Left cardiac atrium (tissue), 4 donors: ENCODE measurements around the gene ATP5F1E. TPM values are rescaled to one million over a fixed set of nuclear protein-coding genes. Genes with fewer than 3 reads are reported as not detected.

Source experiments
- ATAC-seq, 2 donors: fragments of 200-7000 bp; cut with Tn5 transposase; one replicate each; pipeline ENCODE4 v1.9.1; 2020; ENCODE audit warnings: mild to moderate bottlenecking in 2 of 2, moderate library complexity in 2 of 2
- DNase-seq: peaks from one replicate; pipeline ENCODE4 v3.0.0-alpha.2; 2020
- intact Hi-C, 2 donors: fragments of 100-400 bp; cut with DNase I; formaldehyde crosslinking; loops; one replicate each; pipeline versions ENCODE4 v1.14.1 to v1.15.1; 2022 to 2023
- total RNA-seq, 2 donors: library from RNA; stranded (reverse); fragmentation: NEBNext Ultra II Directional; extraction: Animal tissue kit (Norgen Biotek cat#: 25700); gene quantifications; one replicate each; pipeline ENCODE4 v1.2.1, GENCODE V29; 2021
- donor health status: DM: no; HTN: yes; CAD: no.
- donor health status: DM: no; HTN: yes; CAD: no; lungs with severe emphysema.
- donor health status: DM: yes; HTN: yes; CAD: no.
- donor health status: Dilated cardiomyopathy.

ATP5F1E gene
- total RNA-seq, 2 donors from 2014 or later, result 122 to 125 TPM

DNA sequence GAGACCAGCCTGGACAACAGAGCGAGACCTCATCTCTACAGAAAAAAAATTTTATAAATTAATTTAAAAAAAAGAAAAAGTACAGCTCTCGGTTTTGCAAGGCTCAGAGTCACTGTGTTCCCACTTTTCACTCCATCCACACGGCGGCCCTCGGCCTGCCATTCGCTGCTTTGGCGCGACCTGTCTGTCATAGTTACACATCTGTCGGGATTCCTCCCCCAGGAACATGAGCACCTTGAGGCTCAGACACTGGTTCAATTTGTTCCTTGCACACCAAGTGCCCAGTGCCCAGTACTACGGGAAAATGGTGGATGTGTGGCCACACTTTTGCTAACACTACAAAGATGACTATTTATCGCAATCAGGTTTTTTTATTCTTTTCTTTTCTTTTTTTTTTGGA is 33.5 kb downstream of the ATP5F1E start:
- ATAC-seq (no peak), DNase-seq (no peak)
- intact Hi-C loops, result no loop called here

DNA sequence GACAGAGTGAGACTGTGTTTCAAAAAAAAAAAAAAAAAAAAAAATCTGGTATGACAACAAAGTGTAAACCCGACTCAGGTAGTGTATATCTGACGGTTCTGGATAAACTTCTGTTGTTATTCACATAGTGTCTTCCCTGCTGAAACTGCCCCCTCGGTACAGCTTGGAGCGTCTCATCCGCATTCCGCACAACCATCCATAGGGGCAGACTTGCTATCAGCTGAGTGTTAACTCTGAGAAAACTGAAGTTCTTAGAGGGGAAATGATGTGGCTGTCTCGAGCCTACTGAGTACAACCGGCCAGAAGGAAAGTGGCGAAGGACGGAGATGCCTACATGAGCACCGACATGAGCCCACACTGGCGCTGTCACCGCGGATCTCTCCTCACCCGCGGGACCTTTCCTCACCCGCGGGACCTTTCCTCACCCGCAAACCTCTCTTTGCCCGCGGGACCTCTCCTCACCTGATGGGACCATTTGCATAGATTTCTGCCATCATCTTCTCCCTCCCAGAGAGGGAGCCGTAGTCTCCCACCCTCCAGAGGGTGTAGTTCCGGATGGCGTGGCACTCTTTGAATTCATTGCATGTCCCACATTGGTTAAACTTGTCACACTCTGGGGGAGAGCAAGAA is 34.9 kb downstream of the ATP5F1E start:
- no peak for ATAC-seq
- DNase-seq, result no peak
- intact Hi-C loops, result no loop called here

- intact Hi-C loops, result no loop called here
- ATAC-seq (no peak), DNase-seq (no peak)
Measured at GRCh38 chr20:58996226-58996611, 35.9 kb downstream of the ATP5F1E start.

GRCh38 chr20:58995461-58996225 is 36.5 kb downstream of the ATP5F1E start:
- intact Hi-C loops, result no loop called here
- no peak for DNase-seq
- no peak for ATAC-seq

- intact Hi-C loops, result no loop called here
- DNase-seq (no peak), ATAC-seq (no peak)
Measured at GRCh38 chr20:58994390-58995159, 37.6 kb downstream of the ATP5F1E start.

DNA sequence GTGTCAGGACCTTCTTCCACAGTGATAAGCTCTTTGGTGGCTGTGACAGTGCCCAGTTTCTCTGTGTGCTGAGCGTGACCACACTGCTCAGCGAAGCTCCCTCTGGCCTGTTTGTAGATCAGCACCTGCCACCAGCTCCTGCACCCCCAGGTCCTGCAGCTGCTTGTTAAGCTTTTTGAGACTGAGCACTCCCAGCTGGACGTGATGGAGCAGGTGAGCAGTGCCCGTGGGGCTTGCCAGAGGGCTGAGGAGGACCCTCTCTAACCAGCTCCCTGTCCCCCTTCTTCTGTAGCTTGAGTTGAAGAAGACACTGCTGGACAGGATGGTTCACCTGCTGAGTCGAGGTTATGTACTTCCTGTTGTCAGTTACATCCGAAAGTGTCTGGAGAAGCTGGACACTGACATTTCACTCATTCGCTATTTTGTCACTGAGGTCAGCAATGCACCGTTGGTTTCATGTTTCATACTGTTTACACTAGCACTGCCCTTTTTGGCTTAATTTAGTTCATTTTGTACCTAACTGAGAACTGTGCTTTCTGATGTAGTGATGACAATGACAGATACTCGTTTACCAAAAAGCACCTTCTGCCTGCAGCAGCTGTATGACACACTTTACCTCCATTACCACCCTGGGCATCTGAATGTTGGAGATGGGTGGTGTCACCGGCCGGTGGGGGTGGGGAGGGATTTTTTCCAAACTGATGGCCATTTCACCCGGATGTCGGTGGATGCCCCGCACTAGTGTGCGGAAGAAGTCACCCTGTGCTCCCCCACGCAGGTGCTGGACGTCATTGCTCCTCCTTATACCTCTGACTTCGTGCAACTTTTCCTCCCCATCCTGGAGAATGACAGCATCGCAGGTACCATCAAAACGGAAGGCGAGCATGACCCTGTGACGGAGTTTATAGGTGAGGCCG is 38.5 kb downstream of the ATP5F1E start:
- DNase-seq, result no peak
- intact Hi-C loops, result no loop called here
- peak in 1 of 2 donors; percentile 3 for ATAC-seq

DNA sequence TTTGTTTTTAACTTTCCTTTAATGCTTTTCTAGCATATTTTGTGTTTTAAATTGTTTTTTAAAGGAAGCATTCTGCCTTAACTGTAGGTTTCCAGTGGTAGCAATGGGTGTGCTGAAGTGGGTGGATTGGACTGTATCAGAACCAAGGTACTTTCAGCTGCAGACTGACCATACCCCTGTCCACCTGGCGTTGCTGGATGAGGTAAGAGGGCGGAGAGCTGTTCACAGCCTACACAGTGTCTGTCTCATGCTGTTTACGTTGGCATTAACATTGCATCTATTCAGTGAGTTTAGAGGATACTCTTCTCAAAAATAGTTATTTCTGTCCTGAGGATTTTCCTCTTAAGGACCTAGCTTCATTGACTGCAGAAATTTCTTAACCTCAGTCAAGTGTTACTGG is 39.2 kb downstream of the ATP5F1E start:
- DNase-seq, result no peak
- ATAC-seq, result peak in 1 of 2 donors; percentile 6
- intact Hi-C loops, result no loop called here

DNA sequence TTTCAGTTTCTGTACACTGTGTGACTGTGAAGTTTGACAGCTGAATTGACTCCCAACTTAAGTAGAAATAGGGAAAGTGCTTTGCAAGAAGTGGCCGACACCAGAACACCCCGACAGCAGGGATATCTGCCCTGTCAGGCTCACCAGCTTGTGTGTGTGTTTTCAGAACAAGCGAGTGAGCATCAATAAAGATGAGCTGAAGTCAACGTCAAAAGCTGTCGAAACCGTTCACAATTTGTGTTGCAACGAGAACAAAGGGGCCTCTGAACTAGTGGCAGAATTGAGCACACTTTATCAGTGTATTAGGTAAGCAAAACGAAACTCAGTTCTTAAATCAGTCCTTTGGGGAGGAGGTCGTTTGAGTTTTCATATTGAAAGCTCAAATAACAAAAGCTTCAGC is 40.4 kb downstream of the ATP5F1E start:
- ATAC-seq (no peak), DNase-seq (no peak)
- intact Hi-C loops, result no loop called here

GRCh38 chr20:58990651-58991445 is 41.3 kb downstream of the ATP5F1E start:
- DNase-seq (no peak), ATAC-seq (no peak)
- intact Hi-C loops, result no loop called here

DNA sequence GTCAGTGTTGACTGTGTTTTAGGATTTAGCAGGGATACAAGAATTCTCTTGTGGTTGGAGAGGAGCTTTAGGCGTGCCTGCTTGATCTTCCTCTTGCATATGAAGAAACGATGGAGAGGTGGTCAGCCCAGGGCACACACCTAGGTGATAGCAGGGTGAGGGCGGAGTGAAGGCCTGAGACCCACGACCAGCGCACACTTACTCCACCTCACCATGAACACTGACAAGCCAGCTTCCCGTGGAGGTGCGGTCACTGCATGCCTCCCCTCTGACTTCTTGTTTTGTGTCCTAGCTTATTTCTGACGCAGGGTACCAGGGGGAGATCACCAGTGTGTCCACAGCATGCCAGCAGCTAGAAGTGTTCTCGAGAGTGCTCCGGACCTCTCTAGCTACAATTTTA is 42.9 kb downstream of the ATP5F1E start:
- ATAC-seq (no peak), DNase-seq (no peak)
- intact Hi-C loops, result loop anchor here (5.0 to 10.0 kb wide), 2 partner anchors 92 to 94 kb away; no protein-coding TSS in a partner anchor

DNA sequence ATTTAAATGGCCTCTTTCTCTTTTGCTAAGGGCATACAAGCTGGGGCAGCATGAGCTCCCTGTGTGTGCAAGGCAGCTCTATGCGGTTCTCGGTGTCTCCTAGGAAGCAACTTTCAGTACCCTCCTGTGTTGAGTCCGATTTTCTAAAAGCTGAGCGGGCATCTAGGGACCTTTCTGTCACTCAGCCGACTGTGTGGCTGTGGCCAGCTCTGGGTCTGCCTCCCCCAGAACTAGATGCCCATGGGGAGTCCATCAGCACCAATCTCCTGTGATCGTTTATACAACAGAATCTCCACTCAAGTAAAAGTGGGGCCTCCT is 43.6 kb downstream of the ATP5F1E start:
- intact Hi-C loops, result loop anchor here (5.0 to 10.0 kb wide), 2 partner anchors 91 to 94 kb away; no protein-coding TSS in a partner anchor
- no peak for DNase-seq
- no peak for ATAC-seq

DNA sequence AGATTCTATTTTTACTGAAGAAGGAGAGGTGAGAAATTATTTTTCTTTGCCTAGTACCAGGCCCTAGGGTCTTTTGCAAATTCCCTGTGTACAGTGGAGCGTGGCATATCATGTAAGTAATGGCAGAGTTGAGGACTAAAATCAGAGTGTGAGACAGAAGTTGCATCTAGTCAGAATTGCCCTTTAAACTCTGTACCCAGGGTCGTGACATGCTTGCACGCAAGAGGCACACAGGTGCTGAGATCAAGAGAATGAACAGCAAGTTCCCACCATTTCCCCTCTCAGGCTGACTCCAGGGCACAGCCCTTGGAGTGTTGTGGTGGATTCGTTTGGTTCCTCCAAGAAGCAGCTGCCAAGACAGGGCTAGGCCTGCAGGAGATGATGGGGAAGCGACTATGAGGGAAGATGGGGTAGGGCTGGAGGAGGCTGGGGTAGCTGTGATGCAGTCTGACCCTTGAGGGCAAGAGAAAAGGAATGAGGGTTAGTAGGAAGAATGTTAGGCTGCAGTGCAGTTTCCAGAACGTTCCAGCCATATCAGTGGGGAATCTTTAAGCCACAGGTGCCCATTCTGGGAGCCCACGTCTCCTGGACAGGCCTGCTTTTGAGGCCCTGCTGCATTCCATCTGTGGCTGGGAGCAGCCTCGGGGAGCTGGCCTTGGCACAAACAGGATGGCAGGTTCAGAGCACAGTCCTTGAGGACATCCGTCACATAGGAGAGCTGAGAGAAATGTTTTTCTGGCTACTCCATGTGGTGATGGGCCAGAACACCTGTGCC is 44.2 kb downstream of the ATP5F1E start:
- DNase-seq (no peak), ATAC-seq (no peak)
- intact Hi-C loops, result loop anchor here (2.0 to 10.0 kb wide), 3 partner anchors 43 to 93 kb away; no protein-coding TSS in a partner anchor

- DNase-seq, result no peak
- intact Hi-C loops, result loop anchor here (2.0 to 10.0 kb wide), 3 partner anchors 44 to 92 kb away; no protein-coding TSS in a partner anchor
Measured at GRCh38 chr20:58986968-58987517, 45.1 kb downstream of the ATP5F1E start.

DNA sequence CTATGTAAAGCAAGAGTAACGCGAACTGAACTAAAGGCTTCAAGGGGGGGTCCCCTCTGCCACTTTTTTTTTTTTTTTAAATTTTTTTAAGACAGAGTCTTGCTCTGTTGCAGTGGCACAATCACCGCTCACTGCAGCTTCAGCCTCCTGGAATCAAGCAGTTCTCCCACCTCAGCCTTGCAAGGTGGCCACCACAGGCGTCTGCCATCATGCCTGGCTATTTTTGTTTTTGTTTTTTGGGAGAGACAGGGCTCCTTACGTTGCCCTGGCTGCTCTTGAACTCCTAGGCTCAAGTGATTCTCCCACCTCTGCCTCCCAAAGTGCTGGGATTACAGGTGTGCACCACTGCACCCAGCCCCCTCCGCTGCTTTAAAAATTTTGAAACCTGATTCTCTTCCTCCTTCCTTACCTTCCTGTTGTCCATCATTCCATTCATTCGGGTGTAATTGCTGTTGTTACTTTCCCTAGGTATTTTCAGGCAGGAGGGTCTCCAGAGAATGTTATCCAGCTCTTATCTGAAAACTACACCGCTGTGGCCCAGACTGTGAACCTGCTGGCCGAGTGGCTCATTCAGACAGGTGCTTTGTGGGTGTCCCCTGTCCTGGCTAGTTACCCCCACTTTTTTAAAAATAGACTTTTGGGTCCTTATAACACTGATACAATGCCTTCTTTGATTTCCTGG is 45.7 kb downstream of the ATP5F1E start:
- intact Hi-C loops, result loop anchor here (2.0 to 10.0 kb wide), 3 partner anchors 44 to 92 kb away; no protein-coding TSS in a partner anchor
- ATAC-seq (no peak), DNase-seq (no peak)

More at GRCh38 chr20:58986968-58987517, 45.1 kb downstream of the ATP5F1E start:
- ATAC-seq, result peak; percentile 29 to 31

GRCh38 chr20:58985656-58986055 is 46.5 kb downstream of the ATP5F1E start:
- no peak for DNase-seq
- intact Hi-C loops, result loop anchor here (2.0 to 10.0 kb wide), 3 partner anchors 45 to 91 kb away; no protein-coding TSS in a partner anchor
- ATAC-seq, result no peak

DNA sequence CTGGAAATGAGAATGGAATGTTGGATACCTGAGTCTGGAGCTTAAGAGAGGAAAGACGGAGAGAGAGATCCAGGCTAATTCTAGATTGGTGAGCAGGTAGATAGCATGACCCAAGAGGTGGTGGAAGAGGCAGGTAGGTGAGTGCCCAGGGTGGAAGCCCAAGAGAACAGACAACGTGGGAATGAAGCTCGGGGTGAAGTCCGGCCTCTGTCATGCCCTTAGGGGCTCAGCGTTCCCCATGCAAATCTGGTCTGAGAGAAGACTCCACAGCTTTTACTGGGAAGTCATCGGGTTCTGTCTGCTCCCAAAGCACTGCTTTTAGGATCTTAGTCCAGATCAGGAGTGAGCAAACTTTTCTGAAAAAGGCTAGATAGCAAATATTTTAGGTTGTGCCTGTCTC is 47.4 kb downstream of the ATP5F1E start:
- intact Hi-C loops, result loop anchor here (5.0 to 10.0 kb wide), 2 partner anchors 87 to 90 kb away; no protein-coding TSS in a partner anchor
- DNase-seq (no peak), ATAC-seq (no peak)
